OCI-LY1 (cell line): ENCODE data around the gene VIT.

Experiments used
- H2AFZ ChIP-seq: fragments of 200-600 bp; sonication (generic), shearing (Covaris generic); 2 replicates; pipeline ENCODE4 v1.6.0; 2014; ENCODE audit warnings: antibody characterized with exemption, mild to moderate bottlenecking, low read length
- H3F3A ChIP-seq: fragments of 200-600 bp; sonication (generic), shearing (Covaris generic); 2 replicates; pipeline ENCODE4 v1.6.0; 2014; ENCODE audit warnings: mild to moderate bottlenecking, antibody characterized with exemption, low read length, moderate library complexity; ENCODE audit not compliant: insufficient read depth
- H3K27ac ChIP-seq: fragments of 200-600 bp; sonication (generic); 2 replicates; pipeline ENCODE4 v1.5.1; 2014; ENCODE audit warnings: low read length, mixed run types, mild to moderate bottlenecking, low read depth; ENCODE audit not compliant: poor library complexity, severe bottlenecking
- H3K27me3 ChIP-seq: fragments of 200-600 bp; sonication (generic); 2 replicates; pipeline ENCODE4 v1.6.0; 2014; ENCODE audit warnings: antibody characterized with exemption, mild to moderate bottlenecking, low read length, moderate library complexity; ENCODE audit not compliant: insufficient read depth
- H3K36me3 ChIP-seq: fragments of 200-600 bp; sonication (generic); 2 replicates; pipeline ENCODE4 v1.6.1; 2014; ENCODE audit warnings: mild to moderate bottlenecking, antibody characterized with exemption, low read length, moderate library complexity, mixed read lengths; ENCODE audit not compliant: insufficient read depth
- H3K4me1 ChIP-seq: fragments of 200-600 bp; sonication (generic); 2 replicates; pipeline ENCODE4 v1.5.1; 2014; ENCODE audit warnings: mild to moderate bottlenecking, low read length, moderate library complexity; ENCODE audit not compliant: insufficient read depth, severe bottlenecking
- H3K4me2 ChIP-seq: fragments of 200-600 bp; sonication (generic), shearing (Covaris generic); 2 replicates; pipeline ENCODE4 v1.6.1; 2014; ENCODE audit warnings: low read length
- H3K4me3 ChIP-seq: fragments of 200-600 bp; sonication (generic); 2 replicates; pipeline ENCODE4 v1.5.1; 2014; ENCODE audit warnings: low read length, low read depth, mild to moderate bottlenecking, mixed read lengths; ENCODE audit not compliant: poor library complexity, severe bottlenecking
- H3K79me2 ChIP-seq: fragments of 200-600 bp; shearing (Covaris generic); 2 replicates; pipeline ENCODE4 v1.6.1; 2016; ENCODE audit warnings: mixed run types, low read length, mixed read lengths; ENCODE audit not compliant: insufficient read depth
- H3K9ac ChIP-seq: fragments of 200-600 bp; sonication (generic), shearing (Covaris generic); 2 replicates; pipeline ENCODE4 v1.6.1; 2014; ENCODE audit warnings: mild to moderate bottlenecking, low read length, mixed read lengths
- H3K9me2 ChIP-seq: fragments of 200-600 bp; sonication (generic), shearing (Covaris generic); 2 replicates; pipeline ENCODE4 v1.6.1; 2014; ENCODE audit warnings: low read depth, mild to moderate bottlenecking, low read length, mixed read lengths
- H3K9me3 ChIP-seq: fragments of 200-600 bp; shearing (Covaris generic); 2 replicates; pipeline ENCODE4 v1.6.1; 2014; ENCODE audit warnings: low read length, mixed read lengths
- H4K20me1 ChIP-seq: fragments of 200-600 bp; sonication (generic), shearing (Covaris generic); 2 replicates; pipeline ENCODE4 v1.6.0; 2016; ENCODE audit warnings: mild to moderate bottlenecking, low read length; ENCODE audit not compliant: insufficient read depth
- CTCF ChIP-seq: fragments of 200-600 bp; sonication (generic), shearing (Covaris generic); IDR thresholded peaks from 2 replicates; pipeline ENCODE4 v1.5.1; 2017; ENCODE audit warnings: mild to moderate bottlenecking, antibody characterized with exemption, low read length, moderate library complexity, mixed read lengths
- EZH2 ChIP-seq: fragments of 200-600 bp; sonication (generic), shearing (Covaris generic); IDR thresholded peaks from 2 replicates; pipeline ENCODE4 v1.8.0; 2017; ENCODE audit warnings: borderline replicate concordance, mixed run types, mild to moderate bottlenecking, antibody characterized with exemption, low read length, moderate library complexity, mixed read lengths

VIT gene

GRCh38 chr2:36741188-36741837 is 44.8 kb downstream of the VIT start:
- Histone ChIP-seq H3K79me2 (no peaks in the 10 kb centered on the region), H3K9me3 (no peaks in the 10 kb centered on the region)

GRCh38 chr2:36743954-36744353 is 47.4 kb downstream of the VIT start:
- H3K36me3 ChIP-seq, result no peaks in the 10 kb centered on the region
- no peak overlapping the region for H3K9ac ChIP-seq
- H3K27me3 ChIP-seq, result no peaks in the 10 kb centered on the region; the same call in 1 of the 2 replicates
- no peak overlapping the region for H3K27ac ChIP-seq
- H3K9me3 ChIP-seq, result no peaks in the 10 kb centered on the region
- no peaks in the 10 kb centered on the region for H3F3A ChIP-seq
- H2AFZ ChIP-seq, result no peak overlapping the region
- H3K9me2 ChIP-seq, result no peaks in the 10 kb centered on the region
- no peaks in the 10 kb centered on the region for H3K4me1 ChIP-seq
- no peak for TF ChIP-seq CTCF
- TF ChIP-seq EZH2, result no peak
- H4K20me1 ChIP-seq, result no peaks in the 10 kb centered on the region
- H3K79me2 ChIP-seq, result no peaks in the 10 kb centered on the region
- H3K4me2 ChIP-seq, result no peak overlapping the region
- H3K4me3 ChIP-seq, result no peak overlapping the region

More at GRCh38 chr2:36741188-36741837, 44.8 kb downstream of the VIT start:
- no peak for TF ChIP-seq CTCF
- TF ChIP-seq EZH2, result no peak
- Histone ChIP-seq H3F3A (no peaks in the 10 kb centered on the region), H2AFZ (no peak overlapping the region), H3K4me3 (no peak overlapping the region), H3K4me2 (no peak overlapping the region), H3K36me3 (no peaks in the 10 kb centered on the region), H4K20me1 (no peaks in the 10 kb centered on the region), H3K27me3 (no peaks in the 10 kb centered on the region; the same call in 1 of the 2 replicates), H3K9ac (no peak overlapping the region), H3K9me2 (no peaks in the 10 kb centered on the region), H3K4me1 (no peaks in the 10 kb centered on the region), H3K27ac (no peak overlapping the region)

GRCh38 chr2:36748166-36748565 is 51.7 kb downstream of the VIT start:
- no peaks in the 10 kb centered on the region; the same call in 1 of the 2 replicates for H3K27me3 ChIP-seq
- no peak overlapping the region for H3K4me2 ChIP-seq
- no peaks in the 10 kb centered on the region for H3K36me3 ChIP-seq
- no peak overlapping the region for H3K9ac ChIP-seq
- TF ChIP-seq CTCF (no peak), EZH2 (no peak)
- no peaks in the 10 kb centered on the region for H3K79me2 ChIP-seq
- H3K9me3 ChIP-seq, result no peaks in the 10 kb centered on the region
- no peak overlapping the region for H3K27ac ChIP-seq
- H3K4me3 ChIP-seq, result no peak overlapping the region
- H3F3A ChIP-seq, result no peaks in the 10 kb centered on the region
- H2AFZ ChIP-seq, result no peak overlapping the region
- H3K4me1 ChIP-seq, result no peaks in the 10 kb centered on the region
- H4K20me1 ChIP-seq, result no peaks in the 10 kb centered on the region
- H3K9me2 ChIP-seq, result no peaks in the 10 kb centered on the region
